ENCODE results near the gene NGFR. TPM values are rescaled to one million over a fixed set of nuclear protein-coding genes. Genes with fewer than 3 reads are reported as not detected.

The NGFR gene
- total RNA-seq, 1 experiment from 2014 or later, result 0.39 TPM

- peak; percentile 94 for DNase-seq (ENCODE audit: low read depth)
Observed at GRCh38 chr17:49515196-49515770, 20.2 kb downstream of the NGFR start.

GRCh38 chr17:49516180-49516579 is 21.1 kb downstream of the NGFR start:
- peak; percentile 32 for DNase-seq (ENCODE audit: low read depth)

DNA sequence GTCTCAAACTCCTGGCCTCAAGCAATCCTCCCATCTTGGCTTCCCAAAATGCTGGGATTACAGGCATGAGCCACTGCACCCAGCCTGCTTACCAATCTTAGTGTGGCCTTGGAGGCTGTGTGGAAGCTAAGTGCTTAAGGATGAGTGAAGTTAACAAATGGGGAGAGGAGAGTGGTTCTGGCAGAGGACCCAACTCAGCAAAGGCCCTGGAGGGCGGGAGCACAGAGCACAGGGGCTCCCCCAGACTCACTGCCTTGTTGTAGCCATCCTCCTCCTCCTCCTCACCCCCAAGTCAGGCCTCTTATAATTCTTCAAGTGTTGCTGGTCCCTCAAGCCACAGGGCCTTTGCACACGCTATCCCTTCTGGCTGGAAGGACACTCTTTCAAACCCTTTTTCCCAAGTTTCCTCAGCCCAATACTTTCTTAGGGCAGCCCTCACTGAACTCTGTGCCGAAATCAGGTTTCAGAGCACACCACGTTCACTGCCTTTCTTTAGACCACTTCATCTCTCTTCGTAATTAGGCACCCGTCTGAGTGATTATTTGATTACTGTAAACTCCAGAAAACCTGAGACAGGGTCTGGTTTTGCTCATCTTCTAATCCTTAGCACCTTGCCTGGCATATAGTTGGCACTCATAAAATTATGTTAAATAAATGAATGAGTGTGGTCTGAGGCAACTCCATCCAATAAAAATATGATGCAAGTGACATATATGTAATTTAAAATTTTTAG is 23.4 kb downstream of the NGFR start:
- DNase-seq (ENCODE audit: low read depth), result no peak

DNA sequence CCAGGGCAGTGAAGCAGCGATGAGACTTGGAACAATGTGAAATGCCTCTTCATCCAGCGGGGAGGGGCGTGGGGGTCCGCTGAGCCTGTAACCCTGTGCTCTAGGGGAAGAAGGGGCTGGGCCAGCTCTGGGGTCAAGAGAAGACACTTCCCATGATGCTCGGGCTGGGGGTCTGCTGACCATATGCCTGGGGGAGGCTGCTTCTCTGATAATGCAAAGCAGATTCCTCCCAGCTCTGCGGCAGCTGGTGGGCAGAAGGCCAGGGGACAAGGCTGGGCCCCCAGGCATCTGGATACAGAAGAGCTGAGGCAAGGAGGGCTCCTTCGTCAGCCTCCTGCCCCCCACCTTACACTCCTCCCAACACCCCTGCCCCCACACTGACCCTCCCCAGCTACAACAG is 24.7 kb downstream of the NGFR start:
- DNase-seq (ENCODE audit: low read depth), result no peak

- DNase-seq (ENCODE audit: low read depth), result no peak
Observed at GRCh38 chr17:49520386-49521087, 25.4 kb downstream of the NGFR start.

DNA sequence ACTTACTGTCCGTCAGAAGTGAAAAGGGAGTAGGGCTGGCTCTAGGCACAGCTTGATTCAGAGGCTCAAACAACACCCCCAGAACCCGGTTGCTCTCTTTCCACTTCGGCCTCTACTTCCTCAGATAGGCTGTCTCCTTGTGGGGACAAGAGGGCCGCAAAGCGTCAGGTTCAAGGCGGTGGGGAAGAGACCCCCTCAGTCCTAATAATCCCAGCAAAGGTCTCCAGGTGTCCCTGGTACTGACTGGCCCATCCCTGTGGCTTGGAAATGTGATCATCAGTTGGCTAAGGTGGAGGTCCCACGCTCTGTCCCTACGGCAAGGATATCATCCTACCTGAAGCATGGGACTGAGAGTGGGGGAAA is 26.0 kb downstream of the NGFR start:
- DNase-seq (ENCODE audit: low read depth), result no peak

DNA sequence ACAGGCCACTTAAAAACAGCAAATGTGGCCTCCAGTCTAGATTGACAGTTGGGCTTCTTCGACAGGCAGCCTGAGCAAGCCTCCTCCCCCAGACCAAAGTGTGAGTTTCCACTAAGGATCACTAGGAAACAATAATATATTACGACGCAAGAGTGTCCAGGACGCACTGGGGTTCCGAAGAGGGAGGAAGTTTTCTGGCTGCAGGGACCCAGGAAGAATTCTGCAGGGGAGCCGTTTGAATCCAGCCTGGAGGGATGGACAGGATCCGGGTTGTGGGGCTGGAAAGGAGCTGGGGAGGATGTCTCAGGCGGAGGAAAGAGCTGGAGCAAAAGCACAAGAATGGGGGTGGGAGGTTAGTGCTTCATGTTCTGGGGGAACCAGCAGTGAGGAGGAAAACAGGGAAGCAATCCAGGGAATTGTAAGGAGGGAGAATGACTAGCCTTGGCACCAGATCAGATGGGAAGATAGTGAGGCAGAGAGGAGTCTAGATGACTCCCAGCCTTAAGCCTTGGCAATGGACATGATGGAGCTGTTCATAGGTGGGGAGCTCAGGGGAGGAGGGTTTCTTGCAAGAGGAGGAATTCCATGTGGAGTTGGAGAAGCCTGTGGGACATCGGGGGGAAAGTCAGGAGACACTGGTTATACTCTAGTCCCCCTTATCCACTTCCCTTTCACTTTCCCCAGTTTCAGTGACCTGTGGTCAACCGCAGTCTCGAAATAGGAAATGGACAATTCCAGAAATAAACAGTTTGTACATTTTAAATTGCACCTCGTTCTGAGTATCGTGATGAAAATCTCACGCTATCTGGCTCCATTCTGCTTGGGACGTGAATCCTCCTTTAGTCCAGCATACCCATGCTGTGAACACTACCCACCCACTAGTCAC is 26.6 kb downstream of the NGFR start:
- no peak for DNase-seq (ENCODE audit: low read depth)

DNA sequence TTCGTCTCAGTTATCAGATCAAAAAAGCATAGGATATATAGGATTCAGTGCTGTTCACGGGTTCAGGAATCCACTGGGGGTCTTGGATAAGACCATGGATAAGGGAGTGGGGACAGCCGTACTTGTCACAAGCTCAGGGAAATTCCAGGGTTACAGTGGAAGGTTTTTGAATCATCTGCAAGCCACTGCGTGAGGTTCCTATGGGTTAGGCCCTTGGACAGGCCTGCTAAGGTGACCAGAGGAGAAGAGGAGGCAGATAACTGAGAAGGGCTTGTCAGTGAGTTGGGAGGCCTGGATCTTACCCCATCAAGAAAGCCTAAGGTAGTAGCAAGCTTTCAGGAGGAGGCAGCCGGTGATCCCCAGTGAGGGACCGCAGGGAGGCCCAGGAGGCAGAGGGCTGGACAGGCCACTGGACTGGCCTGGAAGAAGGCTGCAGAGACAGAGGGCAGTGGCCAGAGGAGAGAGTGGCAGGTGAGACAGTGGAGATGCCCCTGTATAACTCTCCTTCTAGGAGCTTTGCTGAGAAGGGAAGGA is 27.3 kb downstream of the NGFR start:
- DNase-seq (ENCODE audit: low read depth), result no peak

DNA sequence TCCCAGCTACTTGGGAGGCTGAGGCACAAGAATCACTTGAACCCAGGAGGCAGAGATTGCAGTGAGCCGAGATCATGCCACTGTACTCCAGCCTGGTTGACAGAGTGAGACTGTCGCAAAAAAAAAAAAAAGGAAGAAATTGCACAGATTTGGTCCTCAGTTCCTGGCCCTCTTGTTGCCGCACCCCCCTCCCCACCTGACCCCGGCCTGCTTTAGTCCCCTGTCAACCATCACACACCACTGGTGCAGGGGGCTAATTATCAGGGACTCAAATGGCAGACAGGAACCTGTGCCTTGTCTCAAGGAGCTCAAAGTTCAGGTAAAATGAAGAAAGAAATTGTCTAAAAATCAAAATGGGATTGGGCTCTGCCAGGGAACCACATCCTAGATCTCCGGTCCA is 28.1 kb downstream of the NGFR start:
- DNase-seq (ENCODE audit: low read depth), result no peak

DNA sequence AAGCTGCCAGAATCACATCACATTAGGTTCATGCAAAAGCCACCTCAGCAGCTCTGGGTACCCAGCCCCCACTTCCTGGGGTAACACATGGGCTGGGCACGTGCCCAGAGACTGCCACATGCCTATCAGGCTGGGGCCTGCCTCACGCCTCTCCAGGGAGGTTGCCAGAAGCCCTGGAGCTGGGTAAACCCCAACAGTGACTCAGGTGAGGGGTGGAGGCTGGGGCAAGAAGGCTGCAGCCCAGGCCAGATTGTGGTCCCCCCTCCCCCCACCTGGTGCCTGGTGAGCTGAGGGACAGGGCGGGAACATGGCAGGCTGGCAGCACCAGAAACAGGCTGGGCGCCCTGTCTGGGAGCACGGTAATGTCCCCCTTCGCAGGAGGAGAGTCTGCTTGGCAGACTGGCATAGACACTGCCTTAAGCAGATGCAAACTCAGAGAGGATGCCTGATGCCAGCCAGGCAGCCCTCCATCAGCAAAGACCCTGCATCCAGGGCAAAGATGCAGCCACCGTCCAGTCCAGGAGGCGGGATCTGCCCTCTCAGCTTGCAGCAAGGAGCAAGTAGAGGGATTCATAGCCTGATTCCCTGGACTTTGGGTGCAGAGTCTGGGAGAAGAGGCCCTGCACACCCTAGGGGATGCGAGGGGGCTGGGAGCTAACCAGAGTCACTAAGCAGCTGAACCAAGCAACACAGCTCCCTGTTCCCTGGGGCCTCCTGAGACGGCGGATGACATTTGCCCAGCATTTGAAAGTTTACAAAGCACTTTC is 28.8 kb downstream of the NGFR start:
- peak; percentile 93 for DNase-seq (ENCODE audit: low read depth)

GRCh38 chr17:49524473-49525359 is 29.6 kb downstream of the NGFR start:
- DNase-seq (ENCODE audit: low read depth), result no peak

- DNase-seq (ENCODE audit: low read depth), result no peak
Observed at GRCh38 chr17:49525831-49526741, 31.0 kb downstream of the NGFR start.

DNA sequence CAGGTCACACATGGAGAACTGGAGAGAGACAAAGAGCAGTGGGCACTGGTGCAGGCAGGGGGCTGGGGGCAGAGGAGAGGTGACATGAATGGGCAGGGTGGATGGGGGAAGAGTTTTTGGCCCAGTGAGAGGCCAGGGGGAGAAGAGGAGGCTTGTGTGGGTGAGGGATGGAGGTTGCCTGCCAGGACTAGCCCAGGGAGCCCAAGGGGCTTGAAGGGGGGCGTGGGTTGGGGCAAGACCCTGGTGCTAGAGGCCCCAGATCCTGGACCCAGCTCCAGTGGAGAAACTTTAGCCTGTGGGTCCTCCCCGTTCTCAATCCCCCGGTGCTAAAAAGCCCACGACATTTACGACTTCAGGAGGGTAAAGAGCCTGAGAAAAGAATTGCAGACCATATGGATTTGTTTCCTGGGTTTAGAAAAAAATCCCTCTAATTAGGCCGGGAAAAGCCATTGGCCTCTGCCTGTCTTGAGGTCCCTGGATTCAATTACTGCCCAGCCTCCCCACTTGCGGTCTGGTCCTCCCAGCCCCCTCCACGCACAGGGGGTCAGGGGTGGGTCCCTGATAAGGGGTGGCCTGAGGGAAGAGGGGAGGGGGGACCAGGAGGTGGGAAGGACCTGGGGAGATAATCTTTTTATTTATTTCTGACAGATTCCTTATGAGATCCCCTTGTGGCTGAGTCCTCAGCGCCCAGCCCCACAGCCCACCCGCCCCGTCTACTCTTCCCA is 33.0 kb downstream of the NGFR start:
- no peak for DNase-seq (ENCODE audit: low read depth)

DNA sequence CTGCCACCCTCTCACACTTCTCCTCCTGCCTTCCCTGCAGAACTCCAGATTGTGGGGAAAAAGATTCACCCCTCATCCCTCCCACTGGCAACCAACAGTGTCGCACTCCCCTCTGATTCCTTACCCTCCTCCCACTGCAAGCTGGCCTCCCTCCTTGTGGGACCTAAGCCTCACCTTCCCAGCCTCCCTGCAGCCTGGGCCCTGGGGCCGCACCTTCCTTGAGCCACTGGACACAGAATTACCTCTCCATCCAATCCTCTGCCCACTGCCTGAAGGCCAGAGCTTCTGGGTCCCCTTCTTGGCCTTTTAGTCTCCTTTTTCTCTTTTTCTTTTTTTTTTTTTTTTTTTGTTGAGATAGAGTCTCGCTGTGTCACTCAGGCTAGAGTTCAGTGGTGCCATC is 33.9 kb downstream of the NGFR start:
- DNase-seq (ENCODE audit: low read depth), result no peak

DNA sequence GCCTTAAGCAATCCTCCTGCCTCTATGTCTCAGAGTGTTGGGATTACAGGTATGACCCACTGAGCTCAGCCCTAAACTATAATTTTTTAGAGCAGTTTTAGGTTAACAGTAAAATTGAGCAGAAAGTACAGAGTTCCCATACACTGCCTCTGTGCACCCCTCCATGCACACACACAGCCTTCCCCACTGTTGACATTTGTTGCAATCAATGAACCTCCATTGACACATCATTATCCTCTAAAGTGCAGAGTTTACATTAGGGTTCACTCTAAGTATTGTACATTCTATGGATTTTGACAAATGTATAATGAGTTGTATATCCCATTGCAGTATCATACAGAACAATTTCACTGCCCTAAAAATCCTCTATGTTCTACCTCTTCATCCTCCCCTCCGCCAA is 35.0 kb downstream of the NGFR start:
- no peak for DNase-seq (ENCODE audit: low read depth)

- no peak for DNase-seq (ENCODE audit: low read depth)
Observed at GRCh38 chr17:49543860-49544259, 48.8 kb downstream of the NGFR start.

- no peak for DNase-seq (ENCODE audit: low read depth)
Observed at GRCh38 chr17:49545007-49545660, 50.0 kb downstream of the NGFR start.
